Stomach (tissue), 9 donors: ENCODE data around the gene AKR1C1. TPM values are rescaled to one million over a fixed set of nuclear protein-coding genes. Genes with fewer than 3 reads are reported as not detected.
"Not testable (repeated sequence)": the region's sequence is repeated elsewhere in the genome, so short reads cannot be mapped to it uniquely, and the experiment has no call there.

Experiments used
- DNase-seq, 2 donors: peaks; one replicate each; pipeline versions ENCODE4 v3.0.0 to v3.0.0-alpha.2; 2013 to 2019
- H3K27ac ChIP-seq, 5 donors: fragments of 200-600 bp in 4 of 5; sonication (generic) in 4 of 5; one replicate each; pipeline ENCODE4 v1.5.1; 2013 to 2019; ENCODE audit warnings: mild to moderate bottlenecking in 1 of 5, moderate library complexity in 1 of 5
- H3K27me3 ChIP-seq, 3 donors: fragments of 200-600 bp; sonication (generic); one replicate each; pipeline ENCODE4 v1.5.1; 2017 to 2019; ENCODE audit warnings: mixed run types in 1 of 3
- H3K36me3 ChIP-seq, 4 donors: fragments of 200-600 bp; sonication (generic); 1 replicate in 3 of 4; 2 replicates in 1 of 4; pipeline ENCODE4 v1.5.1; 2016 to 2019
- H3K4me1 ChIP-seq, 4 donors: fragments of 200-600 bp; sonication (generic); one replicate each; pipeline ENCODE4 v1.5.1; 2016 to 2019
- H3K4me3 ChIP-seq, 4 donors: fragments of 200-600 bp; sonication (generic) in 3 of 4; one replicate each; pipeline ENCODE4 v1.5.1; 2016 to 2019; ENCODE audit warnings: mild to moderate bottlenecking in 1 of 4
- H3K9me3 ChIP-seq, 4 donors: fragments of 200-600 bp; sonication (generic); one replicate each; pipeline ENCODE4 v1.5.1; 2016 to 2019
- CTCF ChIP-seq, 7 experiments: fragments of 450-650 bp in 4 of 7; fragments of 200-600 bp in 3 of 7; sonication (generic) in 3 of 7; IDR thresholded peaks; one replicate each; pipeline ENCODE4 v1.5.1; 2016 to 2019; ENCODE audit warnings: antibody characterized with exemption in 7 of 7, control low read depth in 2 of 7, mild to moderate bottlenecking in 1 of 7
- EP300 ChIP-seq: sonication (generic); formaldehyde crosslinking; IDR thresholded peaks from one replicate; pipeline ENCODE4 v1.6.1; 2017; ENCODE audit warnings: antibody characterized with exemption
- POLR2A ChIP-seq, 4 donors: fragments of 450-650 bp; IDR thresholded peaks; one replicate each; pipeline ENCODE4 v1.6.1; 2016; ENCODE audit warnings: antibody characterized with exemption in 4 of 4, control low read depth in 2 of 4, mild to moderate bottlenecking in 1 of 4, moderate library complexity in 1 of 4
- POLR2AphosphoS5 ChIP-seq, 3 donors: sonication (generic); formaldehyde crosslinking; IDR thresholded peaks; one replicate each; pipeline ENCODE4 v1.6.1; 2016; ENCODE audit warnings: antibody characterized with exemption in 3 of 3
- WGBS, 5 donors: extraction: QIAGEN DNeasy Blood & Tissue Kit in 3 of 5; methylation state at CpG; one replicate each; pipeline versions ENCODE4 v1.1.5 to v1.1.7; 2013 to 2018; 5-methylcytosine and 5-hydroxymethylcytosine counted together
- intact Hi-C: fragments of 100-400 bp; cut with DNase I; formaldehyde crosslinking; loops from one replicate; pipeline ENCODE4 v1.15.1; 2023; ENCODE audit warnings: low total_unique reads
- polyA plus RNA-seq, 3 donors: library from polyadenylated mRNA; stranded (reverse); fragments of 200-250 nt; gene quantifications; one replicate each; pipeline ENCODE4 v1.2.3, GENCODE V29; 2013
- total RNA-seq, 5 donors: library from RNA; depleted of rRNA; stranded (reverse); fragments of >200 nt; gene quantifications; one replicate each; pipeline versions ENCODE4 v1.1.0 to v1.2.3, GENCODE V29; 2014 to 2016
- donor health status: healthy with polysubstance abuse.
- donor health status: Bipolar disorder and iron deficiency.
- donor health status: healthy.

The AKR1C1 gene
- total and polyA plus RNA-seq, 8 donors = 17.4 to 378 (median 91.1) TPM

- TF ChIP-seq CTCF (IDR thresholded peaks at IDR 0.05) = no peak
- TF ChIP-seq EP300 = no peak
- TF ChIP-seq POLR2AphosphoS5 (IDR thresholded peaks at IDR 0.05) = no peak
- TF ChIP-seq POLR2A (IDR thresholded peaks at IDR 0.05) = no peak
- Histone ChIP-seq H3K9me3 (no peaks in the 10 kb centered on the region), H3K4me3 (no peak overlapping the region), H3K36me3 (peaks cover under 1 to 17% (median 6%) of the 10 kb centered on the region in 4 donors), H3K4me1 (peaks cover 0 to 36% (median 16%) of the 10 kb centered on the region in 4 donors), H3K27me3 (no peaks in the 10 kb centered on the region), H3K27ac (peak overlapping the region in 3 of 5 donors; percentile 75 to 90 (median 84))
- 89 to 98% (median 96%) methylated on average over 5 of the region's 5 CpGs for WGBS, 5 donors
- intact Hi-C loops = no loop called here
- peak in 1 of 2 donors; percentile 31 for DNase-seq
Observed at GRCh38 chr10:4983615-4984216, 20.5 kb downstream of the AKR1C1 start.

- 94 to 97% (median 96%) methylated on average over 9 to 10 of the region's 10 CpGs for WGBS, 5 donors
- intact Hi-C loops = no loop called here
- Histone ChIP-seq H3K4me3 (no peak overlapping the region), H3K36me3 (peaks cover 0 to 12% (median 1%) of the 10 kb centered on the region in 4 donors), H3K9me3 (no peaks in the 10 kb centered on the region), H3K27me3 (no peaks in the 10 kb centered on the region), H3K4me1 (peaks cover 0 to 36% (median 16%) of the 10 kb centered on the region in 4 donors), H3K27ac (peak overlapping the region in 2 of 5 donors; percentile 20 to 84)
- peak in 1 of 2 donors; percentile 1 for DNase-seq
- TF ChIP-seq CTCF (IDR thresholded peaks at IDR 0.05) (no peak), POLR2AphosphoS5 (IDR thresholded peaks at IDR 0.05) (peak in 1 of 3 donors; percentile 32)
Observed at GRCh38 chr10:4984223-4984622, 21.0 kb downstream of the AKR1C1 start.

GRCh38 chr10:4984971-4985594 lies 21.9 kb downstream of the AKR1C1 start:
- Histone ChIP-seq H3K4me3 (no peak overlapping the region), H3K27ac (peak overlapping the region in 4 of 5 donors; percentile 36 to 84 (median 44)), H3K36me3 (peaks cover 0 to 11% (median 0%) of the 10 kb centered on the region in 4 donors), H3K4me1 (peaks cover 0 to 36% (median 16%) of the 10 kb centered on the region in 4 donors), H3K27me3 (no peaks in the 10 kb centered on the region), H3K9me3 (no peaks in the 10 kb centered on the region)
- intact Hi-C loops = no loop called here
- TF ChIP-seq CTCF (IDR thresholded peaks at IDR 0.05) = no peak
- TF ChIP-seq POLR2AphosphoS5 (IDR thresholded peaks at IDR 0.05) = peak in 1 of 3 donors; percentile 61
- DNase-seq = peak in 1 of 2 donors; percentile 39
- 55 to 66% (median 57%) methylated on average over 7 of the region's 7 CpGs for WGBS, 5 donors

GRCh38 chr10:4988000-4988641 lies 24.9 kb downstream of the AKR1C1 start:
- intact Hi-C loops, H3K4me3 ChIP-seq, H3K27me3 ChIP-seq, DNase-seq, H3K27ac ChIP-seq, H3K9me3 ChIP-seq: not testable (repeated sequence)
- Histone ChIP-seq H3K36me3 (peaks cover 0 to 12% (median 0%) of the 10 kb centered on the region in 4 donors), H3K4me1 (peaks cover 0 to 13% (median 4%) of the 10 kb centered on the region in 4 donors)
- WGBS, 5 donors = 82 to 95% (median 92%) methylated on average over 6 of the region's 6 CpGs
